ENCODE data around the gene TNS2. TPM values are rescaled to one million over a fixed set of nuclear protein-coding genes. Genes with fewer than 3 reads are reported as not detected.

TNS2 gene
- total and polyA plus RNA-seq, 2 of the 13 experiments (the other 11 are each of a cell fraction or from before 2014, with no cell fraction given): 8.9 to 20.4 TPM

- TF ChIP-seq GZF1 (CRISPR knock-in tag; IDR thresholded peaks at IDR 0.05) (no peak), ZBTB21 (CRISPR knock-in tag; IDR thresholded peaks at IDR 0.05) (no peak), ZNF3 (CRISPR knock-in tag; IDR thresholded peaks at IDR 0.05) (no peak), MXI1 (IDR thresholded peaks at IDR 0.05; ENCODE audit: borderline replicate concordance, low read depth, low read length) (no peak), TCF7 (IDR thresholded peaks at IDR 0.05; ENCODE audit: low read depth) (no peak), ELF4 (CRISPR knock-in tag; IDR thresholded peaks at IDR 0.05; ENCODE audit: borderline replicate concordance) (no peak), ATF4 (CRISPR knock-in tag; IDR thresholded peaks at IDR 0.05) (no peak), ZBTB4 (CRISPR knock-in tag; IDR thresholded peaks at IDR 0.05; ENCODE audit: borderline replicate concordance) (no peak), SMAD9 (CRISPR knock-in tag; IDR thresholded peaks at IDR 0.05) (no peak), CHCHD3 (CRISPR knock-in tag; IDR thresholded peaks at IDR 0.05) (no peak), ZFP41 (CRISPR knock-in tag; IDR thresholded peaks at IDR 0.05; ENCODE audit: borderline replicate concordance) (no peak), ZNF580 (CRISPR knock-in tag; IDR thresholded peaks at IDR 0.05; ENCODE audit: borderline replicate concordance, low read depth) (no peak), MLLT10 (CRISPR knock-in tag; IDR thresholded peaks at IDR 0.05) (no peak), RARG (CRISPR knock-in tag; IDR thresholded peaks at IDR 0.05; ENCODE audit: low read depth) (no peak), RAD51 (IDR thresholded peaks at IDR 0.05; ENCODE audit: borderline replicate concordance) (no peak), ZNF883 (CRISPR knock-in tag; IDR thresholded peaks at IDR 0.05; ENCODE audit: not compliant biosample characterization) (no peak), ZNF792 (CRISPR knock-in tag; IDR thresholded peaks at IDR 0.05) (no peak), ZNF670 (CRISPR knock-in tag; IDR thresholded peaks at IDR 0.05; ENCODE audit: borderline replicate concordance) (no peak), NR2F2 (IDR thresholded peaks at IDR 0.05; ENCODE audit: borderline replicate concordance, low read depth) (no peak), NFE2L2 (IDR thresholded peaks at IDR 0.05; ENCODE audit: low read length) (no peak), PHB2 (IDR thresholded peaks at IDR 0.05; ENCODE audit: partially characterized antibody) (no peak), ZNF563 (CRISPR knock-in tag; IDR thresholded peaks at IDR 0.05) (no peak), ZNF704 (CRISPR knock-in tag; IDR thresholded peaks at IDR 0.05; ENCODE audit: borderline replicate concordance) (peak; percentile 41; the same call in 1 of the 2 replicates), ERF (CRISPR knock-in tag; IDR thresholded peaks at IDR 0.05) (peak; percentile 71; the same call in 1 of the 2 replicates), STAT5B (CRISPR knock-in tag; IDR thresholded peaks at IDR 0.05) (no peak), SIX4 (CRISPR knock-in tag; IDR thresholded peaks at IDR 0.05) (no peak)
These were observed 47.9 kb downstream of the TNS2 start, which contains the start of gene IGFBP6 (continued) for GRCh38 chr12:53097564-53098353.

All from HepG2 (cell line).